NB4 (cell line): ENCODE measurements around the gene ROBO1.
"Not testable (repeated sequence)": the region's sequence is repeated elsewhere in the genome, so short reads cannot be mapped to it uniquely, and the experiment has no call there.

Experiments
- DNase-seq: peaks from one replicate; pipeline ENCODE4 v3.0.0; 2010; ENCODE audit warnings: low read depth
- H3K4me3 ChIP-seq: one replicate; pipeline ENCODE4 v1.5.1; 2011; ENCODE audit warnings: mild to moderate bottlenecking, low read depth, low read length, moderate library complexity
- MYC ChIP-seq: IDR thresholded peaks from 2 replicates; pipeline ENCODE4 v1.6.1; 2011; ENCODE audit warnings: low read depth, low read length
- POLR2A ChIP-seq: IDR thresholded peaks from 2 replicates; pipeline ENCODE4 v1.6.1; 2011; ENCODE audit warnings: mild to moderate bottlenecking; ENCODE audit not compliant: insufficient read length; ENCODE audit errors: extremely low read depth
- TF ChIP-seq, protein P1 (sequence below): IDR thresholded peaks from 2 replicates; pipeline ENCODE4 v1.6.1; 2011; ENCODE audit warnings: low read depth, low read length
- TF ChIP-seq, protein P2 (sequence below): IDR thresholded peaks from one replicate; pipeline ENCODE4 v1.5.1; 2012; ENCODE audit warnings: low read depth, low read length

Gene ROBO1

DNA sequence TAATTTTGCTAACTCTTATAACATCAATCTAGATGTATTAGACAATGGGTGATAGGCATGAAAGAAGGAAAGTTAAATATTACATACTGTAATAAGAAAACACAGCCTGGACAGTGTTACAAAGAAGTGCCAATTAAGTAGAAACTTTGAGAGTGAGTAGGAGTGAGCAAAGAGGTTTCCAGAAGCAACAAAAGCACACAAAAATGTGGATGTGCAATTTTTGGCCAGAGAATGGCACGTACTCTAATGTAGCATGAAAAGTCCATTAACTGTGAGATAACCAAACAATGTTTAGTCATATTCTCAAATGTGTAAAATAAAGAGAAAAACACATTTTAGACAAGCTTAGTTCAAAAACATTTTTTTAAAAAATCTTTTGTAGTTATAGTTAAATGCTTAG lies 567.3 kb downstream of the ROBO1 start:
- DNase-seq: no peak
- H3K4me3 ChIP-seq: no peak overlapping the region
- TF ChIP-seq, protein P1, sequence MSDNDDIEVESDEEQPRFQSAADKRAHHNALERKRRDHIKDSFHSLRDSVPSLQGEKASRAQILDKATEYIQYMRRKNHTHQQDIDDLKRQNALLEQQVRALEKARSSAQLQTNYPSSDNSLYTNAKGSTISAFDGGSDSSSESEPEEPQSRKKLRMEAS: no peak
- TF ChIP-seq, protein P2, sequence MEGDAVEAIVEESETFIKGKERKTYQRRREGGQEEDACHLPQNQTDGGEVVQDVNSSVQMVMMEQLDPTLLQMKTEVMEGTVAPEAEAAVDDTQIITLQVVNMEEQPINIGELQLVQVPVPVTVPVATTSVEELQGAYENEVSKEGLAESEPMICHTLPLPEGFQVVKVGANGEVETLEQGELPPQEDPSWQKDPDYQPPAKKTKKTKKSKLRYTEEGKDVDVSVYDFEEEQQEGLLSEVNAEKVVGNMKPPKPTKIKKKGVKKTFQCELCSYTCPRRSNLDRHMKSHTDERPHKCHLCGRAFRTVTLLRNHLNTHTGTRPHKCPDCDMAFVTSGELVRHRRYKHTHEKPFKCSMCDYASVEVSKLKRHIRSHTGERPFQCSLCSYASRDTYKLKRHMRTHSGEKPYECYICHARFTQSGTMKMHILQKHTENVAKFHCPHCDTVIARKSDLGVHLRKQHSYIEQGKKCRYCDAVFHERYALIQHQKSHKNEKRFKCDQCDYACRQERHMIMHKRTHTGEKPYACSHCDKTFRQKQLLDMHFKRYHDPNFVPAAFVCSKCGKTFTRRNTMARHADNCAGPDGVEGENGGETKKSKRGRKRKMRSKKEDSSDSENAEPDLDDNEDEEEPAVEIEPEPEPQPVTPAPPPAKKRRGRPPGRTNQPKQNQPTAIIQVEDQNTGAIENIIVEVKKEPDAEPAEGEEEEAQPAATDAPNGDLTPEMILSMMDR: no peak
- TF ChIP-seq MYC (no peak), POLR2A (no peak)

DNA sequence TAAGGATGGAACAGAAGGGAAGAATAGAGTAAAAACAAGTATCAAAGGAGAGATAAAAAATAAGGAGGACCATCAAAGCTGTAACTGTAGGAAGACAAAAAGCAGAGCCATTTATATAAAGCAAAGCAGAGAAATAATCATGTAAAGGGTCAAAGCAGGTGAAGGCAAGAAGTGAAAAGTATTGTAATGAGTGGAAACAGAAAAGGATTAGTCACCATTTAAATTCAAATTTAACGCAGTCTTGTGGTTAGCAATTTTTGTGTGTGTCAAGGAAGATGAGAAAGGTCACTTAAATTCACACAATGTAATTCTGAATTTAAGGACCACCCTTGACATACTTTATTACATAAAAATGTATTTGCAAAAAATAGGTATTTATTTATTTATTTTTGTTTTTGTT lies 567.8 kb downstream of the ROBO1 start:
- DNase-seq: no peak
- TF ChIP-seq POLR2A: no peak
- TF ChIP-seq, protein P2: no peak
- TF ChIP-seq MYC: no peak
- TF ChIP-seq, protein P1: no peak
- no peak overlapping the region for H3K4me3 ChIP-seq

DNA sequence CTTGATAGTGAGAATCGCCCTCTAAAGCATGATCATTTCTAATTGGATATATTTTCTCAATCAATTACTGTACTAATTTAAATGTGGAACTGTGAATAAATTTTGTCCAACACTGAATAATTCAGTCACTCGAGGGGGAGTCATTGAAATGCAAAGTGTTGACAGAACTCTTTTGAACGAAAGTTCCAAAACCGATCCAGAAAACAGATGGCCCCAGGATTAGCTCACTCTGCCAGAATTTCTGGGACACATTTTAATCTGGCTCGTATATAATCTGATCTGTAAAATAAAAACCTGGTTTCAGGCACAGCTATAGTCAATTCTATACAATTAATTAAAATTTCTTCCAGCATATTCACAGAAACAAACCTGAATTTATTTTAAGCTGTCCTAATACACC lies 580.4 kb downstream of the ROBO1 start:
- no peak for TF ChIP-seq POLR2A
- TF ChIP-seq, protein P1: no peak
- TF ChIP-seq, protein P2: no peak
- no peak for TF ChIP-seq MYC
- DNase-seq: no peak
- H3K4me3 ChIP-seq: no peak overlapping the region

DNA sequence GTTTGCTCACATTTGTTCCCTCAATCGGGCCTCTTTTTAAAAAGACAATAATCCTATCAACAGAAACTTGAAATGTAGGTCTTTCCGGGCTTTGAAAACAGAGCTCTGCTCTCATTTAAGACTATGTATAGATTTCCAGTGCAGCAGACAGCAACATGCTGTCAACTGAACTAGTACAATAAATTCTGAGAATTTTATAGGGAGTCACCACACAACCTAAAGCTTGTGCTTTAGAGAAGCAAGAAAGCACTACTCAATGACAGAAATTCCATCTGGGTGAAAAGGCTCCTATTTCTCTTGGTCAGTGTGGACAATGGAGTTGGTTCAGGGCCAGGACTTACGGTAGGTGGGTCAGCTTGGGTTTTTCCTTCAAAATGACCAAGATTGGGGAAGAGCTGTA lies 583.5 kb downstream of the ROBO1 start:
- TF ChIP-seq POLR2A: no peak
- TF ChIP-seq MYC: no peak
- TF ChIP-seq, protein P1: no peak
- TF ChIP-seq, protein P2: no peak
- DNase-seq: no peak
- no peak overlapping the region for H3K4me3 ChIP-seq

DNA sequence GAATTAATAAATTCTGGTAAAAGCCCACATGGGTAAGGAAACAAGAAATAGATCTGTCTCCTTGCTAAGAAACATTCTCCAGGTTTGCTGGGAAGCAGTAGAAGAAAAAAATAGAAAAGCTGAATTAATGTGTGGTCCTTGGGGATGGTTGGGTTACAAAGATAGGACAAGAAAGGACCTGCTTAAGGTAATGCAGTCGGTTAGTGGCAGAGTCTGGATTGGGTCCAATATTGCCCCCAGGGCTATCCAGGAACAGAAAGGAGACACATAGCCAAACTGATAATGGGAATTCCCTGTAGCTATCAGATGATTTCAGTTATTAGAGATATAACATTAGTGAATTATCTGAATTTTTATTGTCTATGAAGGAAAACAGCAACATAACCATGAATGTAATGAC lies 584.3 kb downstream of the ROBO1 start:
- TF ChIP-seq, protein P1: no peak
- TF ChIP-seq POLR2A: no peak
- DNase-seq: no peak
- no peak overlapping the region for H3K4me3 ChIP-seq

DNA sequence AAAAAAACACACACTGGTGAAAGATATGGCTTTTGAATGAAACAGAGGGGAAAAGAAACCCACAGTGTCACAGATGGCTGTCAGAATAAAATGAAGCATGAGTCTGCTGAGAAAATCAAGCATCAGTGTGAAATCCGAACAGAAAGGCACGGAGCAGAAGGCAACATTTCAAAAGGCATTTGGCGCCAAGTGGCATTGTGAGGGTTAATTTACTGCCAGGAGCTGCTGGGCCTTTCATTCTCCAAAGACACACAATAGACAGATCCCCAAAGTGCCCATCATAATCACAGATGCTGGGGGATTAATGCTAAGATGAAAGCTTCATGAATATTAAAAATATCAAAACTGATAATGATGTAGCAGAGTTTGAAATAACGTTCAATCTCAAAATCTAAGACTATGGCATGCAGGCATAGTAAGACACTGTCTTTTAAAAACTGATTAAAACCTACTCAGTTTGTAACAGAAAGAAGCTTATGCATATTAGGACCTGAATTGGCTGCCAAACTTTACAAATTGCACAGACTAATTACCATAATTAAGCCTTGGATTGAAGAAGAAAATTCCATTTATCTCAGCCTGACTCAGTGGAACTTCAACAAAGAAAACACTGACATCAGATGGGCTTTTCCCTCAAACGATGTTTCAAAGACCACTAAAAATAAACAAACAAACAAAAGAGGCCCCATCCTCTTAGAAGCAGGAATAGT lies 589.2 kb downstream of the ROBO1 start:
- TF ChIP-seq POLR2A: no peak
- no peak overlapping the region for H3K4me3 ChIP-seq
- no peak for DNase-seq

DNA sequence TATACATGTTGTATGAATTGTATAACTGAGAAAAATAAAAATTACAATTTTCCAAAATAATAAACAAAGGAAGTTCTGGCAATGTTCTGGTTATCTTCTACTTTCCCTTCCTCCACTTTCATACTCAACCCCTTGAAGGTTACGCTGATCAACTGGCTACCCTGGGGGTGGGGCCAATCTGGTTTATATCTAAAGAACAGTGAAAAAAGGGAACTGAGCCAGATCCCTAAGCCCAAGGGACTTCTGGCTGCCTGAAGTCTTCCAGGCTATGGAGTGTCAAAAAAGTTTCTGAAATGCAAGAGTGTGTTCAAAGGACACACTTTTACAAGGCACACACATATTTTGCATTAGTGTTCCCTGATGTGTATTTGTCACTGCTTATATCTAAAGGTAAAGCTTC lies 591.9 kb downstream of the ROBO1 start:
- TF ChIP-seq POLR2A (no peak), MYC (no peak)
- TF ChIP-seq, protein P2: no peak
- TF ChIP-seq, protein P1: no peak
- no peak overlapping the region for H3K4me3 ChIP-seq
- DNase-seq: peak; percentile 5

DNA sequence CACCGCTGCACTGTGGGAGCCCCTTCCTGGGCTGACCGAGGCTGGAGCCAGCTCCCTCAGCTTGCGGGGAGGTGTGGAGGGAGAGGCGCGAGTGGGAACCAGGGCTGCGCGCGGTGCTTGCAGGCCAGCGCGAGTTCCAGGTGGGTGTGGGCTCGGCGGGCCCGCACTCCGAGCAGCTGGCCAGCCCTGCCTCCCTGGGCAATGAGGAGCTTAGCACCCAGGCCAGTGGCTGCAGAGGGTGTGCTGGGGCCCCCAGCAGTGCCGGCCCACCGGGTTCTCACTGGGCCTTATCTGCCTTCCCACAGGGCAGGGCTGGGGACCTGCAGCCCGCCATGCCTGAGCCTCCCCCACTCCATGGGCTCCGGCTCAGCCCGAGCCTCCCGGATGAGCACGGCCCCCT lies 594.5 kb downstream of the ROBO1 start:
- not testable (repeated sequence) for DNase-seq, H3K4me3 ChIP-seq
